Neutrophil (primary cell): ENCODE results near the gene UTP3.
A peak's percentile ranks its signal among the peaks of the same experiment; 100 is the strongest.
"Not testable (repeated sequence)": the region's sequence is repeated elsewhere in the genome, so short reads cannot be mapped to it uniquely, and the experiment has no call there.

Experiments
- H3K27ac ChIP-seq: fragments of 200-600 bp; sonication (generic); 2 replicates; pipeline ENCODE4 v1.5.1; 2016; ENCODE audit warnings: mild to moderate bottlenecking, moderate library complexity
- H3K27me3 ChIP-seq: fragments of 200-600 bp; sonication (generic); 2 replicates; pipeline ENCODE4 v1.6.0; 2016; ENCODE audit warnings: mild to moderate bottlenecking
- H3K36me3 ChIP-seq: fragments of 200-600 bp; sonication (generic); 2 replicates; pipeline ENCODE4 v1.5.1; 2017
- H3K4me1 ChIP-seq, 2 experiments: fragments of 200-600 bp in 1 of 2; sonication (generic) in 1 of 2; 1 replicate in 1 of 2; 2 replicates in 1 of 2; pipeline versions ENCODE4 v1.5.1 to v1.6.1; 2013 to 2016; ENCODE audit warnings: low read depth in 1 of 2, low read length in 1 of 2, mild to moderate bottlenecking in 1 of 2, moderate library complexity in 1 of 2; ENCODE audit not compliant: control insufficient read depth in 1 of 2, insufficient read depth in 1 of 2
- H3K4me3 ChIP-seq, 2 experiments: fragments of 200-600 bp in 1 of 2; sonication (generic) in 1 of 2; 1 replicate in 1 of 2; 2 replicates in 1 of 2; pipeline ENCODE4 v1.5.1; 2013 to 2016; ENCODE audit warnings: low read depth in 1 of 2, low read length in 1 of 2, mild to moderate bottlenecking in 1 of 2, moderate library complexity in 1 of 2
- H3K9me3 ChIP-seq: fragments of 200-600 bp; sonication (generic); 2 replicates; pipeline ENCODE4 v1.5.1; 2016
- CTCF ChIP-seq: fragments of 200-600 bp; sonication (generic); IDR thresholded peaks from 2 replicates; pipeline ENCODE4 v1.5.1; 2016; ENCODE audit warnings: antibody characterized with exemption

The UTP3 gene

GRCh38 chr4:70687821-70688794, at the start of gene UTP3:
TSS of gene UTP3 (plus strand) at chr4:70688532. CDS start at chr4:70688678, 146 bp downstream.
- Histone ChIP-seq H3K4me1 (peaks cover 9 to 12% of the 10 kb centered on the region in 2 experiments), H3K27ac (peak within 1 kb of the TSS; percentile 71), H3K27me3 (no peaks in the 10 kb centered on the region), H3K36me3 (no peaks in the 10 kb centered on the region), H3K9me3 (no peaks in the 10 kb centered on the region), H3K4me3 (peak within 1 kb of the TSS; percentile 79 to 95)
- peak; percentile 58 for TF ChIP-seq CTCF

- Histone ChIP-seq H3K4me1 (no peaks in the 10 kb centered on the region), H3K9me3 (no peaks in the 10 kb centered on the region), H3K27me3 (no peaks in the 10 kb centered on the region), H3K36me3 (no peaks in the 10 kb centered on the region), H3K27ac (no peak overlapping the region), H3K4me3 (no peak overlapping the region)
- no peak for TF ChIP-seq CTCF
These were observed 48.1 kb upstream of the UTP3 start for GRCh38 chr4:70640192-70640591.

- H3K27me3 ChIP-seq, H3K9me3 ChIP-seq, H3K4me3 ChIP-seq, H3K27ac ChIP-seq, H3K36me3 ChIP-seq, H3K4me1 ChIP-seq: not testable (repeated sequence)
These were observed 37.6 kb upstream of the UTP3 start for GRCh38 chr4:70650741-70651140.

GRCh38 chr4:70651864-70652506, 36.3 kb upstream of the UTP3 start:
- TF ChIP-seq CTCF: no peak
- Histone ChIP-seq H3K36me3 (no peaks in the 10 kb centered on the region), H3K4me1 (no peaks in the 10 kb centered on the region), H3K27me3 (no peaks in the 10 kb centered on the region), H3K4me3 (no peak overlapping the region), H3K9me3 (no peaks in the 10 kb centered on the region), H3K27ac (no peak overlapping the region)

- peaks cover 0 to 12% of the 10 kb centered on the region in 2 experiments for H3K4me1 ChIP-seq
- no peaks in the 10 kb centered on the region for H3K9me3 ChIP-seq
- no peak overlapping the region for H3K27ac ChIP-seq
- no peak for TF ChIP-seq CTCF
- H3K4me3 ChIP-seq: no peak overlapping the region
- no peaks in the 10 kb centered on the region for H3K36me3 ChIP-seq
- H3K27me3 ChIP-seq: no peaks in the 10 kb centered on the region
These were observed 33.7 kb upstream of the UTP3 start for GRCh38 chr4:70654605-70655011.

- Histone ChIP-seq H3K36me3 (no peaks in the 10 kb centered on the region), H3K27ac (no peak overlapping the region), H3K27me3 (no peaks in the 10 kb centered on the region), H3K4me3 (no peak overlapping the region), H3K9me3 (no peaks in the 10 kb centered on the region), H3K4me1 (peaks cover 0 to 12% of the 10 kb centered on the region in 2 experiments)
- TF ChIP-seq CTCF: no peak
These were observed 31.0 kb upstream of the UTP3 start for GRCh38 chr4:70657326-70657725.
